ENCODE measurements around the gene TRIM45.

Gene TRIM45

DNA sequence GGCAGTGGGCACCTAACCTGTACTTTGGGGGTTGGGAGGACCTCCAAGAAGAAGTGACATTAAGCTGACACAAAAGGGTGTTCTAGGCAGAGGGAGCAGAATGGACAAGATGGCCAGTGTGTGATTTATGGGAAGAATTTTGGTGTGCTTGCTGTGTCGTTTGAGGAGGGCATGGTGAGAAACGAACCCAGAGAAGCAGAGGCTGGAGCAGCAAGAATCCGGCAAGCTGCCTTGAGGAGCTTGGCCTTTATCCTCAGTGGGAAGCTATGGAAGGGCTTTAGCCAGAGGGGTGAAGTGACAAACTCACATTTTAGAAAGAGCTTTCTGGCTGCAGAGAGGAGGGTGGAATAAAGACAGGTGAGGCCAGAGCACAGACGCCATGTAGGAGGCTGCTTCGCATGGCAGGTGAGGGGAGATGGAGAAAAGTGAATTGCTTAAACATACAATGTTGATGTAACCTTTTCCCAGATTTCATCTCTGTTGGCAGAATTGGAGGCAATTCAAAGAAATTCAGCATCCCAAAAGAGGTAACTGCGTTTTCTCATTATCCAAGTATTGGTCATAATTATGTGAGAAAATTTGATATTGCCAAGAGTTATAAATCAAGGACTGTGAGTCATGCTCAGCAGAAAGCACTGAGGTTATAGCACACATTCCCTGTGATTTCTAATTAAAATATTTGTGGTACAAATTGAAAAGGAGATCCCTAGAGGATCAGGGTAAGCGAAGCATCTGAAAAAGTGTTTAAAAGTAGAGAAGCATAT, 26.5 kb downstream of the TRIM45 start:
- peaks cover 41% of the 10 kb centered on the region for H3K36me3 ChIP-seq (ENCODE audit: control insufficient read depth, insufficient read depth, low read length)
- H3K9me3 ChIP-seq (ENCODE audit: control insufficient read depth, insufficient read depth, low read length): no peaks in the 10 kb centered on the region
- no peaks in the 10 kb centered on the region for H3K27me3 ChIP-seq (ENCODE audit: control insufficient read depth, insufficient read depth, low read length)
- H3K9ac ChIP-seq (ENCODE audit: low read depth, low read length): no peak overlapping the region
- H3K4me3 ChIP-seq (ENCODE audit: low read depth, low read length): no peak overlapping the region
- peaks cover 5% of the 10 kb centered on the region for H3K4me1 ChIP-seq (ENCODE audit: control insufficient read depth, insufficient read depth, low read length)

DNA sequence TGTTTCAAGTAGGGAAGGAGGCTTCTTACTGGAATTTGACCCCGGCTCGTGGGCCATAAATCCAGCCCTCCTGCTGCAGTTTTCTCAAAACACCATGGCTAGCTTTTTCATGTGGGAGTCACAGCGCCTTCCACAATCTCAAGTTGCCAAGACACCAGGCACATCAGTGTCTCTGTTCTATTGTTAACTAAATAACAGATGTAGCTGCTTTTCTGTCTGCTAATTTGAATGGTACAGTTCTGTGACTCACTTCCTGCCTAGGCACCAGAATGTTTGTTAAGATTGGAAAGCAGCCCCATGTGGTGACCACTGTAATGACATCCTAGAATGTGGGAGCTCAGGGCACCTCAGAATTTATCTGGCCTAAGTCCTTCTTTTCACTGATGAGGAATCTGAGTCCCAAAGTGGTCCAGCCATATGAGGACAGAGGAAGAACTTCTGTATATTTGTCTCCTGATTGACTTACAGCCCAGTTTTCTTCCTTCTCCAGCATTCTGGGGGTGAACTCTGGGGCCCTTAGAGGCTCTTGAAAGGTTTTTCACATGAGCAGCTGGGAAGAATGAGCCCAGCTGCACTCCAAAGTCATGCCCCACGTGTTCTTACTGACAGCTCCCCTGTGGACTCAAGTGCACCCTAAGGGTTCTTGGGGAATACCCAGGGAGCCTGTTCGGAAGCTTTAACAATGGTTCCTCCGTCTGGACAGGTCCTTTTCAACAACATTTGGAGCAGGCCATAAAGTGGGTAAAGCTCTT, 27.5 kb downstream of the TRIM45 start:
- H3K27me3 ChIP-seq (ENCODE audit: control insufficient read depth, insufficient read depth, low read length): no peaks in the 10 kb centered on the region
- H3K9ac ChIP-seq (ENCODE audit: low read depth, low read length): no peak overlapping the region
- peaks cover 43% of the 10 kb centered on the region for H3K36me3 ChIP-seq (ENCODE audit: control insufficient read depth, insufficient read depth, low read length)
- H3K4me3 ChIP-seq (ENCODE audit: low read depth, low read length): no peak overlapping the region
- H3K4me1 ChIP-seq (ENCODE audit: control insufficient read depth, insufficient read depth, low read length): peaks cover 5% of the 10 kb centered on the region
- no peaks in the 10 kb centered on the region for H3K9me3 ChIP-seq (ENCODE audit: control insufficient read depth, insufficient read depth, low read length)

DNA sequence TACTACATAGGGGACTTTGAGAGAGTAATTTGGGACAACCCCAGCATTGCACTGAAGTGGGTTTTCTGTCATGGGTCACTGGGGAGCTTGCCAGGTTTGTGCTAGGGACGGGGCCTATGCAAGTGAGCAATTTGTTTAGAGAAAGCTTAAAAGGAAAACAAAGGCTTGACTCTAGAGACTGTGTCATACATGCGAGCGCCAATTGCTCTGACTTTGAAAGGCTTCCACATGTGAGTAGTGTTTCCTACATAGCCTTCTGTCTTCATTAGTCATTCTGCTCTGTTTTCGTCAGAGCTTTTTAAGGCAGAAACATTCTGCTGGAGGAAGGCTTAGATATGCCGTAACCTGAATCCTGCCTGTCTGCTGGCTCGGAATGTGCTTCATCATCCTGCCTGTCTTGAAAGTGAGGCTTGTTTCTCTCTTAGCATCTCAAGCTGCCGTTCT, 28.4 kb downstream of the TRIM45 start:
- Histone ChIP-seq H3K4me3 (ENCODE audit: low read depth, low read length) (no peak overlapping the region), H3K36me3 (ENCODE audit: control insufficient read depth, insufficient read depth, low read length) (peaks cover 40% of the 10 kb centered on the region), H3K9me3 (ENCODE audit: control insufficient read depth, insufficient read depth, low read length) (no peaks in the 10 kb centered on the region), H3K4me1 (ENCODE audit: control insufficient read depth, insufficient read depth, low read length) (peaks cover 5% of the 10 kb centered on the region), H3K9ac (ENCODE audit: low read depth, low read length) (no peak overlapping the region), H3K27me3 (ENCODE audit: control insufficient read depth, insufficient read depth, low read length) (no peaks in the 10 kb centered on the region)

DNA sequence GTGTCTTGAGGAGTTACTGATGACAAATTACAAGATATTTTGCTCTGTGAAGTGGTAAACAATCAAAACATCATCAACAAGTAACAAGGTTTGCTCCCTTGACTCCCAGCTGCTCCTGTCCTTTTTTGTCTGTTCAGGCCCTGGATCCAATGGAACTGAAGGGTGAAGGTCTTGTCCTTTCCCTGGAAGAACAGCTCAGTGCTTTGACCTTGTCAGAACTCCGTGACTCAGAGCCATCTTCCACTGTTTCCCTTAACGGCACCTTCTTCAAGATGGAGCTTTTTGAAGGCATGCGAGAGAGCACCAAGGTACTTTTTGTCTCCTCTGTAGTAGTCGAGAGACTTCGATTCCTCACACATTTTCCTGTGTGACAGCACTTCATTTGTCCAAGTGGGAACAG, 29.0 kb downstream of the TRIM45 start:
- Histone ChIP-seq H3K9ac (ENCODE audit: low read depth, low read length) (no peak overlapping the region), H3K36me3 (ENCODE audit: control insufficient read depth, insufficient read depth, low read length) (peaks cover 37% of the 10 kb centered on the region), H3K27me3 (ENCODE audit: control insufficient read depth, insufficient read depth, low read length) (no peaks in the 10 kb centered on the region), H3K9me3 (ENCODE audit: control insufficient read depth, insufficient read depth, low read length) (no peaks in the 10 kb centered on the region), H3K4me1 (ENCODE audit: control insufficient read depth, insufficient read depth, low read length) (peaks cover 5% of the 10 kb centered on the region), H3K4me3 (ENCODE audit: low read depth, low read length) (no peak overlapping the region)

DNA sequence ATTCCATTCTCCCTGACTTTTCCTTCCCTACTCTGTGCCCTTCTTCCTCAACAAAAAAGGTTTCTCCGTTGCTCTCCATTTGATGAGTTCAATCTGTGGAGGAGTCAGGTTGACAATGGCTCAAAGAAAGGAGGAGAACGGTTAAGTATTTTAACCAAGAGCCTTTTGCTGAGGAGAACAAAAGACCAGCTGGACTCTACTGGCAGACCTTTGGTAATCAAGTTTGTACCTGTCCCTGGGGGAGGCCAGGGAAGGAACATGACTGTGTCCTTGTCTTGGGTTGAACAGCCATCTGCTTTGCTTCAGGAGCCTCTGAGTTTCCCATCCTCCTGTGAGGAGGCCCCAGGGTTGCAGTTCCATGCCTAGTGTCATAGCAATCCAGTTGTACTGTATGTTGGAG, 31.6 kb downstream of the TRIM45 start:
- Histone ChIP-seq H3K36me3 (ENCODE audit: control insufficient read depth, insufficient read depth, low read length) (peaks cover 29% of the 10 kb centered on the region), H3K4me1 (ENCODE audit: control insufficient read depth, insufficient read depth, low read length) (peaks cover 9% of the 10 kb centered on the region), H3K4me3 (ENCODE audit: low read depth, low read length) (no peak overlapping the region), H3K27me3 (ENCODE audit: control insufficient read depth, insufficient read depth, low read length) (no peaks in the 10 kb centered on the region), H3K9ac (ENCODE audit: low read depth, low read length) (no peak overlapping the region), H3K9me3 (ENCODE audit: control insufficient read depth, insufficient read depth, low read length) (no peaks in the 10 kb centered on the region)

DNA sequence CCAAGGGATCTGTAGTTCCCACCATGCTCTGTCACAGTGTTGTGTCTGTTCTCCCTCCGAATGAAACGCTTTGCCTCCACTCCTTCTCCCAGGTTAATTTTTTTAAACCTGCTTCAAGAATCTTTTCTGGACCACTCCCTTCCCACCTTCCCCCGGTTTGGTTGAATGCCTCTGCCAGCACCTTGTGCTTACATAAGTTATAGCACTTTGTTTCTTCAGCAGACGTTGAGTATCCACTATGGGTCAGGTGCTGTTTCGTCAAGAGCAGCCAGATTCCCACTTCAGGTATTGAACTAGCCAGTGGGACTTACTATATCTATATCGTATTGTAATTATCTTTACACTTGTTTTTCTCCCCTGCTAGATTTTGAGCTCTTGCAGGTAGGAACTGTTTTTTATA, 33.9 kb downstream of the TRIM45 start:
- Histone ChIP-seq H3K9ac (ENCODE audit: low read depth, low read length) (no peak overlapping the region), H3K36me3 (ENCODE audit: control insufficient read depth, insufficient read depth, low read length) (peaks cover 30% of the 10 kb centered on the region), H3K27me3 (ENCODE audit: control insufficient read depth, insufficient read depth, low read length) (no peaks in the 10 kb centered on the region), H3K4me3 (ENCODE audit: low read depth, low read length) (no peak overlapping the region), H3K4me1 (ENCODE audit: control insufficient read depth, insufficient read depth, low read length) (peaks cover 4% of the 10 kb centered on the region), H3K9me3 (ENCODE audit: control insufficient read depth, insufficient read depth, low read length) (no peaks in the 10 kb centered on the region)

DNA sequence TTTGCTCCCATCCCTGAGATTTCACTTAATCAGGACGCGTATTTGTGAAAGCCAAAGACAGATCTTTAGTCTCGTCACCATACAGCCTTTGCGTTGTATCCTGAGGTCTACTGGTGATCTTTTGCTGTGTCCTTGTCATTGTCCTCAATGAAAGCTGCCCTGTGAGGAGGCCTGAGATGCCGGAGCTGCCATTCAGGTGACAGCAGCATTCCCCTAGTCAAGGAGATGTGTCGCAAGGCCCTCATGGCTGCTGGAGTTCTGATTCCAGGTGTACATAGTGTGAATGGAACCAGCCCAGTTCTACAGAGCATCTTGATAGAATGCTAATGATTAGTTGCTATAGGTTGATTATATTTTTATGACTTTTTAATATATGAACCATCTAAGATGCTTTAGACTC, 37.3 kb downstream of the TRIM45 start:
- H3K4me1 ChIP-seq (ENCODE audit: control insufficient read depth, insufficient read depth, low read length): peaks cover 4% of the 10 kb centered on the region
- H3K27me3 ChIP-seq (ENCODE audit: control insufficient read depth, insufficient read depth, low read length): no peaks in the 10 kb centered on the region
- no peak overlapping the region for H3K9ac ChIP-seq (ENCODE audit: low read depth, low read length)
- no peaks in the 10 kb centered on the region for H3K9me3 ChIP-seq (ENCODE audit: control insufficient read depth, insufficient read depth, low read length)
- H3K4me3 ChIP-seq (ENCODE audit: low read depth, low read length): no peak overlapping the region
- H3K36me3 ChIP-seq (ENCODE audit: control insufficient read depth, insufficient read depth, low read length): peaks cover 37% of the 10 kb centered on the region

DNA sequence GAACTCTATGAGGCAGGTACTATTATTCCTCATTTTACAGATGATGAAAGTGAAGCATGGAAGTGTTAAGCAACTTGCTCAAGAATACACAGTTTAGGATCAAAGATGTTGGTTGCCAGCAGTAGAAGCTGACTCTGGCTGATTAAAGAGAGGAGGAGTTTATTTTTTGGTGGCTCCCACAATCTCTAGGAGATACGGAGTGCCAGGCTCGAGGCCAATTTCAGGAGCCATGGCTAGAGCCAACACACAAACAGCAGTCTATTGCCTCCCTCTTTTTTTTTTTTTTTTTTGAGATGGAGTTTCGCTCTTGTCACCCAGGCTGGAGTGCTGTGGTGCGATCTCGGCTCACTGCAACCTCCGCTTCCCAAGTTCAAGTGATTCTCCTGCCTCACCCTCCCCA, 41.8 kb downstream of the TRIM45 start:
- Histone ChIP-seq H3K9ac (ENCODE audit: low read depth, low read length) (no peak overlapping the region), H3K4me3 (ENCODE audit: low read depth, low read length) (no peak overlapping the region), H3K36me3 (ENCODE audit: control insufficient read depth, insufficient read depth, low read length) (peaks cover 58% of the 10 kb centered on the region), H3K9me3 (ENCODE audit: control insufficient read depth, insufficient read depth, low read length) (no peaks in the 10 kb centered on the region), H3K4me1 (ENCODE audit: control insufficient read depth, insufficient read depth, low read length) (no peaks in the 10 kb centered on the region), H3K27me3 (ENCODE audit: control insufficient read depth, insufficient read depth, low read length) (no peaks in the 10 kb centered on the region)

DNA sequence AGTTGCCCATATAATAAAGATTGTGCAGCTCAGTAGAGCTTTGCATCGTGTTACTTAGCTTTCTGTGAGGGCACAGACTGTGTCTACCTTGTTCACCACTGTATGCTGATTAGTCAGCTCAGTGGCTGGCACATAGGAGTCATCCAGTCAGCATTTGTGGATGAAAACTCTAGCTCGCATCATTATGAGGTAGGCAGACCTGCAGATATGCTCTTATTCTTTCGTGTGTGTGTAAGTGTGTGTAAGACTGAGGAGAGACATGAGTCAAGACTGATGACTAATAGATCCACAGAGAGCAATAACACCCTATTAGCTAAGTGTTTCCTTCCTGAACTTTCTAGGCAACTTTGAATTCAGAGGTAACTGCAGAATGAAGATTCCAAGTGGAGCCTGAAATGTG, 44.3 kb downstream of the TRIM45 start:
- H3K36me3 ChIP-seq (ENCODE audit: control insufficient read depth, insufficient read depth, low read length): peaks cover 43% of the 10 kb centered on the region
- no peaks in the 10 kb centered on the region for H3K27me3 ChIP-seq (ENCODE audit: control insufficient read depth, insufficient read depth, low read length)
- H3K4me1 ChIP-seq (ENCODE audit: control insufficient read depth, insufficient read depth, low read length): no peaks in the 10 kb centered on the region
- H3K9ac ChIP-seq (ENCODE audit: low read depth, low read length): no peak overlapping the region
- no peak overlapping the region for H3K4me3 ChIP-seq (ENCODE audit: low read depth, low read length)
- H3K9me3 ChIP-seq (ENCODE audit: control insufficient read depth, insufficient read depth, low read length): no peaks in the 10 kb centered on the region

DNA sequence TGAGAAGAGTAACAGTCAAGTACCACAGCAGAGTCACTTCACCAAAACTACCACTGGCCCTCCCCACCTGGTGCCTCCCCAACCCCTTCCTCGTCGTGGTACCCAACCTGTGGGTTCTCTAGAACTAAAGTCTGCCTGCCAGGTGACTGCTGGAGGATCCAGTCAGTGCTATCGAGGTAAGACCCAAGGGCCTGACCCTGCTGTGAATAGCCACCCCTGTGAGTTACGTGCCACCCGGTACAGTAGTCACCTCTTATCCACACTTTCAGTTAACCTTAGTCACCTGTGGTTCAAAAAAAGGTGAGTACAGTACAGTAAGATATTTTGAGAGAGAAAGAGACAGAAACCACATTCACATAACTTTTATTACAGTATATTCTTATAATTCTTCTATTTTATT, 44.9 kb downstream of the TRIM45 start:
- H3K4me3 ChIP-seq (ENCODE audit: low read depth, low read length): no peak overlapping the region
- no peaks in the 10 kb centered on the region for H3K4me1 ChIP-seq (ENCODE audit: control insufficient read depth, insufficient read depth, low read length)
- no peak overlapping the region for H3K9ac ChIP-seq (ENCODE audit: low read depth, low read length)
- H3K36me3 ChIP-seq (ENCODE audit: control insufficient read depth, insufficient read depth, low read length): peaks cover 41% of the 10 kb centered on the region
- H3K27me3 ChIP-seq (ENCODE audit: control insufficient read depth, insufficient read depth, low read length): no peaks in the 10 kb centered on the region
- no peaks in the 10 kb centered on the region for H3K9me3 ChIP-seq (ENCODE audit: control insufficient read depth, insufficient read depth, low read length)

DNA sequence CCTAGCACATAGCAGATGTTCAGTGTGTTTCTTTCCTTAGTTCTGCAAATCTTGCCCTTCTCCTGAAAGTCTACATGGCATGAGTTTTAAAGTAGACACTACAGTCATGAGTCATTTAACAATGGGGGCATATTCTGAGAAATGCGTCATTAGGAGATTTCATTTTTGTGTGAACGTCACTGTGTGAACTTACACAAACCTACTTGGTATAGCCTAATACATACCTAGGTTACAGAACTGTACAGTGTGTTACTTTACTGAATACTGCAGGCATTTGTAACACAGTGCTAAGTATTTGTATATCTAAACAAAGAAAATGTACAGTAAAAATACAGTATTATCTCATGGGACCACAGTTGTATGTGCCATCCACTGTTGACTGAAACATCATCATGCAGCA, 51.4 kb downstream of the TRIM45 start:
- Histone ChIP-seq H3K36me3 (ENCODE audit: control insufficient read depth, insufficient read depth, low read length) (peaks cover 2% of the 10 kb centered on the region), H3K9ac (ENCODE audit: low read depth, low read length) (no peak overlapping the region), H3K9me3 (ENCODE audit: control insufficient read depth, insufficient read depth, low read length) (no peaks in the 10 kb centered on the region)

DNA sequence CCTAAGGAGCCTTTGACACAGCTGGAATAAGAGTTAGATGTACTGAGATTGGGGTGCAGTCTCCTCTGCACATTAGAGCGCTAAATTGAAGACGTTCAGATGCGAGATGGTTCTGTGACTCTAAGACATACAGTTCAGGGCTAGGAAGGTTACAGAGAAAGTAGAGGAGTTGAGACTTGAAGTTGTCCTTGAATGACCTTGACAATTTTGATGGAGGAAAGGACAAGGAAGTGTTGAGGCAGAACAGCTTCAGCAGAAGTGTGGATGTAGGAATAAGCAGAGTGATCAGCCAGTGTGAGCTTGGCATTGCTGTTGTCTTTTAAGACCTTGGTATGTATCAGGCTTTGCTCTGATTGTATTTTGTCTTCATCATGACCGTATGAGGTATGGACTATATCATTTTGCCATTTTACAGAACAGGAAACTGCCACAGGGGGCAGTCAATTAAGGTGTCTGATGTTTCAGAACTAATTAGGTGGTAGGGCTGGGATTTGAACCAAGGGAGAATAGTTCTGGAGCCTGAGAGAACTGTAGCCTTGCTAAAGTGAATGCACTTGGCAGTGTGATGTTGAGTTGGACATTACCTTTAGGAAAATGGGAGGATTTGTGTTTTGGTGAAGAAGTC, 52.2 kb downstream of the TRIM45 start:
- no peak overlapping the region for H3K4me3 ChIP-seq (ENCODE audit: low read depth, low read length)
- no peaks in the 10 kb centered on the region for H3K27me3 ChIP-seq (ENCODE audit: control insufficient read depth, insufficient read depth, low read length)
- H3K9me3 ChIP-seq (ENCODE audit: control insufficient read depth, insufficient read depth, low read length): no peaks in the 10 kb centered on the region
- H3K36me3 ChIP-seq (ENCODE audit: control insufficient read depth, insufficient read depth, low read length): no peaks in the 10 kb centered on the region
- no peaks in the 10 kb centered on the region for H3K4me1 ChIP-seq (ENCODE audit: control insufficient read depth, insufficient read depth, low read length)
- no peak overlapping the region for H3K9ac ChIP-seq (ENCODE audit: low read depth, low read length)

More for the DNA sequence above, 51.4 kb downstream of the TRIM45 start:
- Histone ChIP-seq H3K4me3 (ENCODE audit: low read depth, low read length) (no peak overlapping the region), H3K4me1 (ENCODE audit: control insufficient read depth, insufficient read depth, low read length) (no peaks in the 10 kb centered on the region), H3K27me3 (ENCODE audit: control insufficient read depth, insufficient read depth, low read length) (no peaks in the 10 kb centered on the region)

Measured in iPS-15b (cell line).